Measurements from ENCODE around the gene METTL21C.

The METTL21C gene

GRCh38 chr13:102710261-102710679 is 15.4 kb upstream of the METTL21C start:
- POLR2A ChIA-PET = no interaction called here
- Histone ChIP-seq H3K9me3 (ENCODE audit: control insufficient read depth, insufficient read depth, low read depth, low read length) (no peaks in the 10 kb centered on the region), H3K4me3 (ENCODE audit: low read depth, low read length) (no peak overlapping the region), H3K27ac (ENCODE audit: extremely low read depth, low read depth, low read length) (no peak overlapping the region), H3K4me1 (ENCODE audit: control insufficient read depth, insufficient read depth, low read length) (peaks cover 10% of the 10 kb centered on the region), H3K36me3 (ENCODE audit: control insufficient read depth in 2 of 2, insufficient read depth in 1 of 2, low read length in 2 of 2) (no peaks in the 10 kb centered on the region)
- TF ChIP-seq ZNF280C (tag by site-specific recombination; IDR thresholded peaks at IDR 0.05) (no peak), ZNF549 (tag by site-specific recombination; IDR thresholded peaks at IDR 0.05) (no peak), ZNF692 (tag by site-specific recombination; IDR thresholded peaks at IDR 0.05) (no peak), KLF8 (tag by site-specific recombination; IDR thresholded peaks at IDR 0.05) (no peak), ZNF600 (tag by site-specific recombination; IDR thresholded peaks at IDR 0.05) (no peak), SALL2 (tag by site-specific recombination; IDR thresholded peaks at IDR 0.05; ENCODE audit: borderline replicate concordance) (no peak), ZNF660 (tag by site-specific recombination; IDR thresholded peaks at IDR 0.05) (no peak), ZNF670 (tag by site-specific recombination; IDR thresholded peaks at IDR 0.05; ENCODE audit: low read depth) (no peak), PRDM2 (tag by site-specific recombination; IDR thresholded peaks at IDR 0.05; ENCODE audit: borderline replicate concordance) (no peak), TRIM28 (IDR thresholded peaks at IDR 0.05; ENCODE audit: borderline replicate concordance, low read length) (no peak), ZNF311 (tag by site-specific recombination; IDR thresholded peaks at IDR 0.05; ENCODE audit: borderline replicate concordance) (no peak), ZBTB11 (tag by site-specific recombination; conservative IDR thresholded peaks at IDR 0.05; ENCODE audit: low read depth) (no peak), ZIC2 (tag by site-specific recombination; IDR thresholded peaks at IDR 0.05) (no peak), ZNF837 (tag by site-specific recombination; IDR thresholded peaks at IDR 0.05) (no peak), ZNF394 (tag by site-specific recombination; IDR thresholded peaks at IDR 0.05; ENCODE audit: borderline replicate concordance) (no peak), ZNF138 (tag by site-specific recombination; IDR thresholded peaks at IDR 0.05; ENCODE audit: borderline replicate concordance) (no peak), ZNF274 (IDR thresholded peaks at IDR 0.05; ENCODE audit: low read length) (no peak), ZNF274 (tag by site-specific recombination; IDR thresholded peaks at IDR 0.05; ENCODE audit: borderline replicate concordance) (no peak), ZNF112 (tag by site-specific recombination; IDR thresholded peaks at IDR 0.05) (no peak)
- CTCF ChIA-PET = no interaction called here

All from HEK293 (cell line).